ENCODE measurements around the gene P4HA2. TPM values are rescaled to one million over a fixed set of nuclear protein-coding genes. Genes with fewer than 3 reads are reported as not detected.
A peak's percentile ranks its signal among the peaks of the same experiment; 100 is the strongest.

P4HA2 gene
- total and polyA plus RNA-seq, 2 of the 13 experiments (the other 11 are each of a cell fraction or from before 2014, with no cell fraction given), result 37.7 to 126 TPM

GRCh38 chr5:132227485-132228240 is at the start of gene P4HA2 (continued):
- TF ChIP-seq ZBTB39 (CRISPR knock-in tag; IDR thresholded peaks at IDR 0.05), result no peak
- no peak for TF ChIP-seq SNRNP70 (IDR thresholded peaks at IDR 0.05; ENCODE audit: low read depth, low read length)
- peak; percentile 40; the same call in 1 of the 2 replicates for TF ChIP-seq ZNF33B (CRISPR knock-in tag; IDR thresholded peaks at IDR 0.05)
- TF ChIP-seq GTF3A (CRISPR knock-in tag; conservative IDR thresholded peaks at IDR 0.05), result no peak
- TF ChIP-seq PHF5A (CRISPR knock-in tag; IDR thresholded peaks at IDR 0.05; ENCODE audit: low read depth, unreplicated experiment), result no peak
- TF ChIP-seq NCOA2 (CRISPR knock-in tag; IDR thresholded peaks at IDR 0.05), result no peak
- TF ChIP-seq GLI4 (CRISPR knock-in tag; IDR thresholded peaks at IDR 0.05; ENCODE audit: borderline replicate concordance), result peak; percentile 96
- no peak for TF ChIP-seq ZNF232 (CRISPR knock-in tag; IDR thresholded peaks at IDR 0.05; ENCODE audit: borderline replicate concordance)
- no peak for TF ChIP-seq ZNF460 (CRISPR knock-in tag; IDR thresholded peaks at IDR 0.05; ENCODE audit: borderline replicate concordance)
- no peak for TF ChIP-seq HNF4A (CRISPR knock-in tag; IDR thresholded peaks at IDR 0.05)
- TF ChIP-seq SAFB2 (CRISPR knock-in tag; IDR thresholded peaks at IDR 0.05; ENCODE audit: borderline replicate concordance, low read depth), result peak; percentile 42; the same call in 1 of the 2 replicates
- TF ChIP-seq SRSF9 (IDR thresholded peaks at IDR 0.05; ENCODE audit: borderline replicate concordance, insufficient read depth, low read depth, low read length, poor library complexity, severe bottlenecking), result no peak
- no peak; the same call in 1 of the 2 replicates for TF ChIP-seq ZNF589 (CRISPR knock-in tag; conservative IDR thresholded peaks at IDR 0.05)
- no peak for TF ChIP-seq ZNF780A (CRISPR knock-in tag; IDR thresholded peaks at IDR 0.05)
- no peak for TF ChIP-seq ZNF512 (CRISPR knock-in tag; IDR thresholded peaks at IDR 0.05)
- no peak for TF ChIP-seq ZNF282 (IDR thresholded peaks at IDR 0.05; ENCODE audit: partially characterized antibody)
- TF ChIP-seq IKZF4 (CRISPR knock-in tag; IDR thresholded peaks at IDR 0.05; ENCODE audit: borderline replicate concordance, low read depth, not compliant biosample characterization), result no peak
- TF ChIP-seq ZNF180 (CRISPR knock-in tag; IDR thresholded peaks at IDR 0.05; ENCODE audit: borderline replicate concordance, low read depth), result no peak
- TF ChIP-seq SP2 (CRISPR knock-in tag; IDR thresholded peaks at IDR 0.05), result no peak
- TF ChIP-seq TRIM24 (CRISPR knock-in tag; IDR thresholded peaks at IDR 0.05), result no peak
- TF ChIP-seq RBM39 (IDR thresholded peaks at IDR 0.05; ENCODE audit: low read depth, low read length, poor library complexity, severe bottlenecking), result peak; percentile 90
- no peak for TF ChIP-seq ZNF503 (CRISPR knock-in tag; IDR thresholded peaks at IDR 0.05)
- TF ChIP-seq XBP1 (CRISPR knock-in tag; IDR thresholded peaks at IDR 0.05), result no peak
- TF ChIP-seq ZNF747 (CRISPR knock-in tag; IDR thresholded peaks at IDR 0.05; ENCODE audit: borderline replicate concordance), result no peak
- no peak for TF ChIP-seq JDP2 (CRISPR knock-in tag; IDR thresholded peaks at IDR 0.05; ENCODE audit: borderline replicate concordance)
